Testis (tissue), 3 donors: ENCODE data around the gene P2RX7. TPM values are rescaled to one million over a fixed set of nuclear protein-coding genes. Genes with fewer than 3 reads are reported as not detected.
A peak's percentile ranks its signal among the peaks of the same experiment; 100 is the strongest.
"Not testable (repeated sequence)": the region's sequence is repeated elsewhere in the genome, so short reads cannot be mapped to it uniquely, and the experiment has no call there.

ENCODE experiments used
- DNase-seq: peaks from one replicate; pipeline ENCODE4 v3.0.0-alpha.2; 2019
- H3K27ac ChIP-seq, 2 donors: fragments of 200-600 bp; sonication (generic); one replicate each; pipeline ENCODE4 v1.5.1; 2019
- H3K27me3 ChIP-seq: fragments of 200-600 bp; sonication (generic); one replicate; pipeline ENCODE4 v1.5.1; 2019
- H3K36me3 ChIP-seq: fragments of 200-600 bp; sonication (generic); one replicate; pipeline ENCODE4 v1.5.1; 2017; ENCODE audit warnings: low read depth; ENCODE audit errors: missing control alignments
- H3K4me1 ChIP-seq: fragments of 200-600 bp; sonication (generic); one replicate; pipeline ENCODE4 v1.5.1; 2019
- H3K4me3 ChIP-seq, 2 donors: fragments of 200-600 bp; sonication (generic); one replicate each; pipeline ENCODE4 v1.5.1; 2017 to 2019
- H3K9me3 ChIP-seq: fragments of 200-600 bp; sonication (generic); one replicate; pipeline ENCODE4 v1.5.1; 2017
- POLR2A ChIP-seq: fragments of 450-650 bp; IDR thresholded peaks from one replicate; pipeline ENCODE4 v1.6.1; 2017; ENCODE audit warnings: antibody characterized with exemption, mild to moderate bottlenecking, moderate library complexity
- WGBS, 2 donors: methylation state at CpG; one replicate each; pipeline ENCODE4 v1.1.5; 2018; 5-methylcytosine and 5-hydroxymethylcytosine counted together
- intact Hi-C: fragments of 100-400 bp; cut with DNase I; formaldehyde crosslinking; loops from one replicate; pipeline ENCODE4 v1.15.1; 2023; ENCODE audit warnings: low total_unique reads
- polyA plus RNA-seq: library from polyadenylated mRNA; stranded (reverse); fragments of 350-450 nt; fragmentation: Illumina TruSeq; extraction: RNeasy Lipid Tissue Mini Kit (QIAGEN cat#74804); gene quantifications from one replicate; pipeline ENCODE4 v1.2.3, GENCODE V29; 2014; ENCODE audit warnings: low read depth, low replicate concordance; ENCODE audit not compliant: insufficient read depth
- total RNA-seq, 2 donors: library from RNA; depleted of rRNA; stranded (reverse); fragments of >200 nt; gene quantifications; one replicate each; pipeline ENCODE4 v1.2.3, GENCODE V29; 2016
- TF ChIP-seq, protein P1 (sequence below), 3 experiments: fragments of 450-650 bp in 2 of 3; fragments of 200-600 bp in 1 of 3; sonication (generic) in 1 of 3; IDR thresholded peaks; one replicate each; pipeline ENCODE4 v1.5.1; 2016 to 2019; ENCODE audit warnings: antibody characterized with exemption in 3 of 3, mild to moderate bottlenecking in 2 of 3, moderate library complexity in 1 of 3

The P2RX7 gene
- total and polyA plus RNA-seq, 3 donors from 2014 or later: 3.0 to 12.8 (median 5.6) TPM

DNA sequence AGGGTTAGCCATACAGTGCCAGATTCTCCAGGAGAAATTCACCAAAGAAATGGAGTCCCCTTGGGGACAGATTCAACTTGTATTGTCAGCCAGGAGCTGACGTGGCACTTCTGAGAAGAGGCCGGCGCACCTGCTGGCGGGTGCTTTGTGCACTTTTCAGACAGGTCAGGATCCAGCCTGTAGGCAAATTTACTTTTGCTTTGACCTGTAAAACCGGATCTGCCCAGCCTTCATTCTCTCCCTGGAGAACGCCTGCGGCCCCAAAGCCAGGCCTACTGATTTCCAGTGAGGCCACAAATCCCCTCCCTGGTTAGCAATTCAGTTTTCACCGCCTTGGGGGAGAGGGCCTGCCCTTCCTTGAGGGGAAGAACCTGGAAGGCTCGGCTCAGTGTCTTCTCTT, 94.6 kb downstream of the P2RX7 start:
- WGBS, 2 donors: 86 to 92% methylated on average over 9 of the region's 9 CpGs
- intact Hi-C loops: no loop called here

DNA sequence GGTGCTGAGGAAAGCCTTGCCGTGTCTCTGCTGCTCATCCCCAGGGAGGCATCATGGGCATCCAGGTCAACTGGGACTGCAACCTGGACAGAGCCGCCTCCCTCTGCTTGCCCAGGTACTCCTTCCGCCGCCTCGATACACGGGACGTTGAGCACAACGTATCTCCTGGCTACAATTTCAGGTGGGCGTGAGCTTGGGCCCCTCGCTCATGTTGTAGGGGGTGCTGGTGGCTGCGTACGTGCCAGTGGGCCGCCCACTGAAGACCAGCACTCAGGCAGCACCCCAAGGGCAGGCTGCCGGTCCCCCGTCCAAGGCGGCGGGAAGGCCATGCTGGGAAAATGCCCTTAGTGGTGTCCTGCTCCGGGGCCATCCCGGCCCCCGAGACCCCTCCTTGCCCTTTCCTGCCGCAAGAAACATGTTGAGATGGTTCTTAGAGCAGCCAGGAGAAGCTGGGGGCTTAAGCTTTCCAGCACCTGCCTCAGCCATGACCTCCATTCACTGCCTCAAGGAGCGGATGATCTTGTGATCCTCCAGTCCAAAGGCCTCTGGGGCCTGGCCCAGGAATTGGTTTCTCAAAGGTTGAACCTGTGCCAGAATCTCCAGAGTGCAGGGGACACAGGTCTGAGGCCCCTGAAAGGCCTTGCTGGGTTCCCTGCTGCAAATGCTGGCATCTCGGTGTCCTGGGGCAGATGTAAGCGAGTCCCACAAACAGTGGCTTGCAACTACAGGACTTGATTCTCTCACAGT, 96.4 kb downstream of the P2RX7 start:
- H3K9me3 ChIP-seq: no peaks in the 10 kb centered on the region
- no peaks in the 10 kb centered on the region for H3K4me1 ChIP-seq
- no peak overlapping the region for H3K4me3 ChIP-seq
- TF ChIP-seq, protein P1, sequence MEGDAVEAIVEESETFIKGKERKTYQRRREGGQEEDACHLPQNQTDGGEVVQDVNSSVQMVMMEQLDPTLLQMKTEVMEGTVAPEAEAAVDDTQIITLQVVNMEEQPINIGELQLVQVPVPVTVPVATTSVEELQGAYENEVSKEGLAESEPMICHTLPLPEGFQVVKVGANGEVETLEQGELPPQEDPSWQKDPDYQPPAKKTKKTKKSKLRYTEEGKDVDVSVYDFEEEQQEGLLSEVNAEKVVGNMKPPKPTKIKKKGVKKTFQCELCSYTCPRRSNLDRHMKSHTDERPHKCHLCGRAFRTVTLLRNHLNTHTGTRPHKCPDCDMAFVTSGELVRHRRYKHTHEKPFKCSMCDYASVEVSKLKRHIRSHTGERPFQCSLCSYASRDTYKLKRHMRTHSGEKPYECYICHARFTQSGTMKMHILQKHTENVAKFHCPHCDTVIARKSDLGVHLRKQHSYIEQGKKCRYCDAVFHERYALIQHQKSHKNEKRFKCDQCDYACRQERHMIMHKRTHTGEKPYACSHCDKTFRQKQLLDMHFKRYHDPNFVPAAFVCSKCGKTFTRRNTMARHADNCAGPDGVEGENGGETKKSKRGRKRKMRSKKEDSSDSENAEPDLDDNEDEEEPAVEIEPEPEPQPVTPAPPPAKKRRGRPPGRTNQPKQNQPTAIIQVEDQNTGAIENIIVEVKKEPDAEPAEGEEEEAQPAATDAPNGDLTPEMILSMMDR (IDR thresholded peaks at IDR 0.05): no peak
- no peak for TF ChIP-seq POLR2A
- no peaks in the 10 kb centered on the region for H3K36me3 ChIP-seq
- no peak overlapping the region for H3K27ac ChIP-seq
- 93% methylated on average over 16 to 22 of the region's 24 CpGs for WGBS, 2 donors
- H3K27me3 ChIP-seq: no peaks in the 10 kb centered on the region
- intact Hi-C loops: no loop called here
- no peak for DNase-seq

More for the DNA sequence above, 94.6 kb downstream of the P2RX7 start:
- no peaks in the 10 kb centered on the region for H3K9me3 ChIP-seq
- no peak overlapping the region for H3K27ac ChIP-seq
- H3K4me3 ChIP-seq: no peak overlapping the region
- H3K27me3 ChIP-seq: no peaks in the 10 kb centered on the region
- H3K36me3 ChIP-seq: no peaks in the 10 kb centered on the region
- DNase-seq: no peak
- no peak for TF ChIP-seq POLR2A
- TF ChIP-seq, protein P1 (IDR thresholded peaks at IDR 0.05): no peak
- no peaks in the 10 kb centered on the region for H3K4me1 ChIP-seq

DNA sequence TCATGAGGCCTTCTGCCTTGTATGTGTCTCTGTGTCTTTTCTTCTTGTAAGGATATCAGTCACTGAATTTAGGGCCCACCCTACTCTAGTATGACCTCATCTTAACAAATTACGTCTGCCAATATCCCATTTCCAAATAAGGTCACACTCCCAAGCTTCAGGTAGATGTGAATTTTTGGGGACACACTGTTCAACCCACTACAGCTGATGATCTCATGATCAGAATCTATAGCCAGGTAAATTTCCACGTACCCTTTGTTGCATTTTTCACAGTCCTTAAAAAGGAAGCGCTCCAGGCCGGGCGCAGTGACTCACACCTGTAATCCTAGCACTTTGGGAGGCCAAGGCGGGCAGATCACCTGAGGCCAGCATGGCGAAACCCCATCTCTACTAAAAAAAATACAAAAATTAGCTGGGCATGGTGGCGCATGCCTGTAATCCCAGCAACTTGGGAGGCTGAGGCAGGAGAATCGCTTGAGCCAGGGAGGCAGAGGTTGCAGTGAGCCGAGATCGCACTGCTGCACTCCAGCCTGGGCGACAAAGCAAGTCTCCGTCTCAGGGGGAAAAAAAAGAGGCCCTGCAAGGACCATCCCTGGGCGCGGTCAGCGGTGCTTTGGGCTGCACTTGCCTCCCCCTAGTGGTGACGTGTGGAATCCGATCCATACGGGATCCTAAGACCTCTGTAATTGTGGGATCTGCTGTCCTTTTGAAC, 97.3 kb downstream of the P2RX7 start:
- H3K9me3 ChIP-seq, H3K4me3 ChIP-seq, intact Hi-C loops, H3K27me3 ChIP-seq, H3K36me3 ChIP-seq, H3K4me1 ChIP-seq: not testable (repeated sequence)
- TF ChIP-seq, protein P1 (IDR thresholded peaks at IDR 0.05): peak; percentile 70 to 93 (median 74)
- 42 to 45% methylated on average over 19 of the region's 19 CpGs for WGBS, 2 donors
- peak overlapping the region in 1 of 2 donors; percentile 17 for H3K27ac ChIP-seq
- peak; percentile 86 for DNase-seq

DNA sequence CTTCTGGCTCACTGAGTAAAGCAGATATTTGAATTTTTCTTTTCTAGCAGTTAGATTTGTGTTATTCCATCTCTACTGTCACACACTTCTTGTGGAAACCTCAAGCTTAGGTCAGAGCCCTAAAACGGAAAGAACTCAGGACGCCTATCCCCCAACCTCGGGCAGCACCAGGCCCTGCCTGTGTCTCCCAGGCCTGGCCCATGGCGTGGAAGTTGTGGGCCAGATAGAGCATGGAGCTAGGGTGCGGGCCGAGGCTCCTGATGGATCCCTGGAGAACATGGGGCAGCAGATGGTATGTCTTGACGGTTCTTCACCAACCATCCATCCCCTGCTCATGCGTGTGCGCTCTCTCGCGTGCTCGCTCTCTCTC, 97.8 kb downstream of the P2RX7 start:
- Histone ChIP-seq H3K9me3 (no peaks in the 10 kb centered on the region), H3K4me1 (no peaks in the 10 kb centered on the region), H3K27ac (no peak overlapping the region), H3K36me3 (no peaks in the 10 kb centered on the region), H3K27me3 (no peaks in the 10 kb centered on the region), H3K4me3 (no peak overlapping the region)
- TF ChIP-seq, protein P1 (IDR thresholded peaks at IDR 0.05): no peak
- no peak for TF ChIP-seq POLR2A
- intact Hi-C loops: no loop called here
- no peak for DNase-seq
- 79 to 87% methylated on average over 12 of the region's 12 CpGs for WGBS, 2 donors
